HCT116 (cell line): Measurements from ENCODE around the gene SKI.

Experiments used
- CTCF ChIP-seq, 3 experiments: fragments of 200-600 bp in 1 of 3; sonication (generic) in 1 of 3; IDR thresholded peaks in 2 of 3; conservative IDR thresholded peaks in 1 of 3; 2 replicates each; pipeline ENCODE4 v1.5.1; 2012 to 2017; ENCODE audit warnings: low read depth in 2 of 3, low read length in 2 of 3, antibody characterized with exemption in 1 of 3, borderline replicate concordance in 1 of 3, control low read depth in 1 of 3, mild to moderate bottlenecking in 1 of 3, mixed read lengths in 1 of 3, mixed run types in 1 of 3, moderate library complexity in 1 of 3; ENCODE audit not compliant: insufficient read depth in 1 of 3
- EGR1 ChIP-seq: IDR thresholded peaks from 2 replicates; pipeline ENCODE4 v1.6.1; 2012; ENCODE audit warnings: low read depth
- EZH2 ChIP-seq: fragments of 200-600 bp; sonication (generic); IDR thresholded peaks from 2 replicates; pipeline ENCODE4 v1.6.1; 2017; ENCODE audit warnings: antibody characterized with exemption, mixed run types
- EZH2phosphoT487 ChIP-seq: fragments of 200-600 bp; IDR thresholded peaks from 2 replicates; pipeline ENCODE4 v1.6.1; 2018; ENCODE audit warnings: antibody characterized with exemption, borderline replicate concordance
- MAX ChIP-seq: IDR thresholded peaks from 2 replicates; pipeline ENCODE4 v1.6.1; 2012
- POLR2A ChIP-seq: IDR thresholded peaks from 2 replicates; pipeline ENCODE4 v1.7.0; 2011; ENCODE audit warnings: borderline replicate concordance; ENCODE audit not compliant: insufficient read depth, insufficient read length; ENCODE audit errors: extremely low read depth
- POLR2AphosphoS5 ChIP-seq: IDR thresholded peaks from 2 replicates; pipeline ENCODE4 v1.6.1; 2011; ENCODE audit warnings: mild to moderate bottlenecking, low read depth, low read length, moderate library complexity
- RAD21 ChIP-seq: IDR thresholded peaks from 2 replicates; pipeline ENCODE4 v1.6.1; 2012; ENCODE audit warnings: low read depth, mild to moderate bottlenecking
- SP1 ChIP-seq: IDR thresholded peaks from 2 replicates; pipeline ENCODE4 v1.6.1; 2012; ENCODE audit warnings: low read depth
- SRF ChIP-seq: IDR thresholded peaks from 2 replicates; pipeline ENCODE4 v1.6.1; 2012; ENCODE audit warnings: low read depth
- YY1 ChIP-seq: IDR thresholded peaks from 2 replicates; pipeline ENCODE4 v1.6.1; 2011; ENCODE audit warnings: low read length, low read depth, moderate library complexity, mild to moderate bottlenecking; ENCODE audit not compliant: insufficient replicate concordance; ENCODE audit errors: extremely low read depth
- ZNF274 ChIP-seq: fragments of 200-500 bp; sonication (Bioruptor generic); IDR thresholded peaks from 2 replicates; pipeline ENCODE4 v1.6.1; 2014; ENCODE audit warnings: mild to moderate bottlenecking, low read depth, low read length, inconsistent platforms
- TF ChIP-seq, protein P1 (sequence below): IDR thresholded peaks from 2 replicates; pipeline ENCODE4 v1.6.1; 2012; ENCODE audit warnings: low read depth

GRCh38 chr1:2210084-2210653, 17.9 kb upstream of the SKI start:
- TF ChIP-seq POLR2AphosphoS5: no peak
- no peak for TF ChIP-seq CTCF (IDR thresholded peaks at IDR 0.05 in 2 of 3, conservative IDR thresholded peaks at IDR 0.05 in 1 of 3; ENCODE audit: borderline replicate concordance in 1 of 3, insufficient read depth in 1 of 3, low read depth in 2 of 3, low read length in 2 of 3)
- no peak for TF ChIP-seq EGR1
- no peak for TF ChIP-seq ZNF274
- no peak for TF ChIP-seq RAD21
- no peak for TF ChIP-seq EZH2
- no peak for TF ChIP-seq MAX
- TF ChIP-seq, protein P1, sequence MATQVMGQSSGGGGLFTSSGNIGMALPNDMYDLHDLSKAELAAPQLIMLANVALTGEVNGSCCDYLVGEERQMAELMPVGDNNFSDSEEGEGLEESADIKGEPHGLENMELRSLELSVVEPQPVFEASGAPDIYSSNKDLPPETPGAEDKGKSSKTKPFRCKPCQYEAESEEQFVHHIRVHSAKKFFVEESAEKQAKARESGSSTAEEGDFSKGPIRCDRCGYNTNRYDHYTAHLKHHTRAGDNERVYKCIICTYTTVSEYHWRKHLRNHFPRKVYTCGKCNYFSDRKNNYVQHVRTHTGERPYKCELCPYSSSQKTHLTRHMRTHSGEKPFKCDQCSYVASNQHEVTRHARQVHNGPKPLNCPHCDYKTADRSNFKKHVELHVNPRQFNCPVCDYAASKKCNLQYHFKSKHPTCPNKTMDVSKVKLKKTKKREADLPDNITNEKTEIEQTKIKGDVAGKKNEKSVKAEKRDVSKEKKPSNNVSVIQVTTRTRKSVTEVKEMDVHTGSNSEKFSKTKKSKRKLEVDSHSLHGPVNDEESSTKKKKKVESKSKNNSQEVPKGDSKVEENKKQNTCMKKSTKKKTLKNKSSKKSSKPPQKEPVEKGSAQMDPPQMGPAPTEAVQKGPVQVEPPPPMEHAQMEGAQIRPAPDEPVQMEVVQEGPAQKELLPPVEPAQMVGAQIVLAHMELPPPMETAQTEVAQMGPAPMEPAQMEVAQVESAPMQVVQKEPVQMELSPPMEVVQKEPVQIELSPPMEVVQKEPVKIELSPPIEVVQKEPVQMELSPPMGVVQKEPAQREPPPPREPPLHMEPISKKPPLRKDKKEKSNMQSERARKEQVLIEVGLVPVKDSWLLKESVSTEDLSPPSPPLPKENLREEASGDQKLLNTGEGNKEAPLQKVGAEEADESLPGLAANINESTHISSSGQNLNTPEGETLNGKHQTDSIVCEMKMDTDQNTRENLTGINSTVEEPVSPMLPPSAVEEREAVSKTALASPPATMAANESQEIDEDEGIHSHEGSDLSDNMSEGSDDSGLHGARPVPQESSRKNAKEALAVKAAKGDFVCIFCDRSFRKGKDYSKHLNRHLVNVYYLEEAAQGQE: no peak
- TF ChIP-seq SRF: no peak
- TF ChIP-seq YY1: no peak
- no peak for TF ChIP-seq POLR2A
- no peak for TF ChIP-seq SP1
- TF ChIP-seq EZH2phosphoT487: no peak
